HCT116 (cell line): ENCODE data around the gene LMAN1L.

Experiments
- EZH2phosphoT487 ChIP-seq: fragments of 200-600 bp; IDR thresholded peaks from 2 replicates; pipeline ENCODE4 v1.6.1; 2018; ENCODE audit warnings: antibody characterized with exemption, borderline replicate concordance
- TF ChIP-seq, protein P1 (sequence below): IDR thresholded peaks from 2 replicates; pipeline ENCODE4 v1.6.1; 2011; ENCODE audit warnings: mild to moderate bottlenecking, low read length, moderate library complexity; ENCODE audit not compliant: insufficient replicate concordance; ENCODE audit errors: extremely low read depth
- TF ChIP-seq, protein P2 (sequence below): IDR thresholded peaks from 2 replicates; pipeline ENCODE4 v1.6.1; 2012; ENCODE audit warnings: low read depth

DNA sequence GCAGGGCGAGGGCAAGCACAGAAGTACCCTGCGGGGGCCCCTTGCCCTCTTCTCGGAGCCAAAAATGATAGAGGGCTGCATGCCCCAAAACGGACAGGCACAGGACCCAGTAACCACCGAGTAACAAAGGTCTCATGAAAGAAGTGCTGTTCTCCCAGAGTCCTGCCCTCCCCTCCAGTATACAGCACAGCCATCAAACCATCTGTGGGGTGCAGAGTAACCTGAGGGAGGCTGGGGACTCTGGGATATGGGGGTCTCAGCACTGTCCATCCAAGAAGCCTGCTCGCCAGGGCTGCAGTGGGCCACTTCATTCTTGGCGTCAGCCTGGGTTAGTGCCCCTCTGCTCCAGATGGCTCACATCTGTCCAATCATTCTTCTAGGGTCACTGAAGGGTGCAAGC lies 24.2 kb downstream of the LMAN1L start:
- TF ChIP-seq, protein P1, sequence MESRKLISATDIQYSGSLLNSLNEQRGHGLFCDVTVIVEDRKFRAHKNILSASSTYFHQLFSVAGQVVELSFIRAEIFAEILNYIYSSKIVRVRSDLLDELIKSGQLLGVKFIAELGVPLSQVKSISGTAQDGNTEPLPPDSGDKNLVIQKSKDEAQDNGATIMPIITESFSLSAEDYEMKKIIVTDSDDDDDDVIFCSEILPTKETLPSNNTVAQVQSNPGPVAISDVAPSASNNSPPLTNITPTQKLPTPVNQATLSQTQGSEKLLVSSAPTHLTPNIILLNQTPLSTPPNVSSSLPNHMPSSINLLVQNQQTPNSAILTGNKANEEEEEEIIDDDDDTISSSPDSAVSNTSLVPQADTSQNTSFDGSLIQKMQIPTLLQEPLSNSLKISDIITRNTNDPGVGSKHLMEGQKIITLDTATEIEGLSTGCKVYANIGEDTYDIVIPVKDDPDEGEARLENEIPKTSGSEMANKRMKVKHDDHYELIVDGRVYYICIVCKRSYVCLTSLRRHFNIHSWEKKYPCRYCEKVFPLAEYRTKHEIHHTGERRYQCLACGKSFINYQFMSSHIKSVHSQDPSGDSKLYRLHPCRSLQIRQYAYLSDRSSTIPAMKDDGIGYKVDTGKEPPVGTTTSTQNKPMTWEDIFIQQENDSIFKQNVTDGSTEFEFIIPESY, result no peak
- TF ChIP-seq, protein P2, sequence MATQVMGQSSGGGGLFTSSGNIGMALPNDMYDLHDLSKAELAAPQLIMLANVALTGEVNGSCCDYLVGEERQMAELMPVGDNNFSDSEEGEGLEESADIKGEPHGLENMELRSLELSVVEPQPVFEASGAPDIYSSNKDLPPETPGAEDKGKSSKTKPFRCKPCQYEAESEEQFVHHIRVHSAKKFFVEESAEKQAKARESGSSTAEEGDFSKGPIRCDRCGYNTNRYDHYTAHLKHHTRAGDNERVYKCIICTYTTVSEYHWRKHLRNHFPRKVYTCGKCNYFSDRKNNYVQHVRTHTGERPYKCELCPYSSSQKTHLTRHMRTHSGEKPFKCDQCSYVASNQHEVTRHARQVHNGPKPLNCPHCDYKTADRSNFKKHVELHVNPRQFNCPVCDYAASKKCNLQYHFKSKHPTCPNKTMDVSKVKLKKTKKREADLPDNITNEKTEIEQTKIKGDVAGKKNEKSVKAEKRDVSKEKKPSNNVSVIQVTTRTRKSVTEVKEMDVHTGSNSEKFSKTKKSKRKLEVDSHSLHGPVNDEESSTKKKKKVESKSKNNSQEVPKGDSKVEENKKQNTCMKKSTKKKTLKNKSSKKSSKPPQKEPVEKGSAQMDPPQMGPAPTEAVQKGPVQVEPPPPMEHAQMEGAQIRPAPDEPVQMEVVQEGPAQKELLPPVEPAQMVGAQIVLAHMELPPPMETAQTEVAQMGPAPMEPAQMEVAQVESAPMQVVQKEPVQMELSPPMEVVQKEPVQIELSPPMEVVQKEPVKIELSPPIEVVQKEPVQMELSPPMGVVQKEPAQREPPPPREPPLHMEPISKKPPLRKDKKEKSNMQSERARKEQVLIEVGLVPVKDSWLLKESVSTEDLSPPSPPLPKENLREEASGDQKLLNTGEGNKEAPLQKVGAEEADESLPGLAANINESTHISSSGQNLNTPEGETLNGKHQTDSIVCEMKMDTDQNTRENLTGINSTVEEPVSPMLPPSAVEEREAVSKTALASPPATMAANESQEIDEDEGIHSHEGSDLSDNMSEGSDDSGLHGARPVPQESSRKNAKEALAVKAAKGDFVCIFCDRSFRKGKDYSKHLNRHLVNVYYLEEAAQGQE, result no peak
- TF ChIP-seq EZH2phosphoT487, result no peak
